Stimulated activated naive CD8-positive, alpha-beta T cell treated with anti-CD3 and anti-CD28 coated beads, Interleukin-15, amount 100 ng/mL, for 72 hours (primary cell): ENCODE data around the gene CCDC154.
A peak's percentile ranks its signal among the peaks of the same experiment; 100 is the strongest.

ENCODE experiments used
- ATAC-seq: fragments of 150-1000 bp; cut with Tn5 transposase; 2 replicates; pipeline ENCODE4 v1.10.0; 2021; ENCODE audit warnings: mild to moderate bottlenecking, moderate library complexity
- DNase-seq, 2 donors: peaks; one replicate each; pipeline ENCODE4 v3.0.0; 2021 to 2022
- H3K27ac Mint-ChIP-seq, 2 donors: one replicate each; pipeline ENCODE4 v1.8.0; 2022; ENCODE audit warnings: mild to moderate bottlenecking in 2 of 2, mixed read lengths in 2 of 2, moderate library complexity in 2 of 2
- H3K27me3 Mint-ChIP-seq: one replicate; pipeline ENCODE4 v1.8.0; 2022; ENCODE audit warnings: mixed read lengths
- H3K4me1 Mint-ChIP-seq: one replicate; pipeline ENCODE4 v1.8.0; 2022; ENCODE audit warnings: mild to moderate bottlenecking, mixed read lengths
- H3K4me3 Mint-ChIP-seq, 2 donors: one replicate each; pipeline ENCODE4 v1.8.0; 2022; ENCODE audit warnings: mild to moderate bottlenecking in 2 of 2, mixed read lengths in 2 of 2, moderate library complexity in 1 of 2
- H3K9me3 Mint-ChIP-seq, 2 donors: one replicate each; pipeline ENCODE4 v1.8.0; 2022; ENCODE audit warnings: mixed read lengths in 2 of 2

The CCDC154 gene

GRCh38 chr16:1427473-1428461, 16.6 kb downstream of the CCDC154 start:
- Mint-ChIP-seq H3K9me3 (no peaks in the 10 kb centered on the region), H3K27ac (peak overlapping the region; percentile 46 to 67), H3K4me1 (peaks cover 32% of the 10 kb centered on the region), H3K27me3 (peaks cover 8% of the 10 kb centered on the region), H3K4me3 (peak overlapping the region in 1 of 2 donors; percentile 33)
- no peak for DNase-seq
- ATAC-seq, result no peak

GRCh38 chr16:1426734-1427471, 17.5 kb downstream of the CCDC154 start:
- DNase-seq (no peak), ATAC-seq (no peak)
- Mint-ChIP-seq H3K4me3 (no peak overlapping the region), H3K27ac (peak overlapping the region in 1 of 2 donors; percentile 59), H3K9me3 (no peaks in the 10 kb centered on the region), H3K27me3 (peaks cover 8% of the 10 kb centered on the region), H3K4me1 (peaks cover 32% of the 10 kb centered on the region)

GRCh38 chr16:1425616-1426370, 18.6 kb downstream of the CCDC154 start:
- ATAC-seq (no peak), DNase-seq (no peak)
- H3K4me1 Mint-ChIP-seq, result peaks cover 41% of the 10 kb centered on the region
- no peak overlapping the region for H3K4me3 Mint-ChIP-seq
- peak overlapping the region in 1 of 2 donors; percentile 72 for H3K27ac Mint-ChIP-seq
- no peaks in the 10 kb centered on the region for H3K9me3 Mint-ChIP-seq
- peaks cover 8% of the 10 kb centered on the region for H3K27me3 Mint-ChIP-seq

GRCh38 chr16:1424028-1424427, 20.3 kb downstream of the CCDC154 start:
- Mint-ChIP-seq H3K27ac (no peak overlapping the region), H3K4me3 (no peak overlapping the region), H3K4me1 (peaks cover 42% of the 10 kb centered on the region), H3K9me3 (no peaks in the 10 kb centered on the region), H3K27me3 (no peaks in the 10 kb centered on the region)
- DNase-seq, result no peak
- no peak for ATAC-seq

GRCh38 chr16:1422076-1422475, 22.3 kb downstream of the CCDC154 start:
- Mint-ChIP-seq H3K27ac (peak overlapping the region; percentile 97 to 100), H3K4me3 (peak overlapping the region in 1 of 2 donors; percentile 91), H3K4me1 (peaks cover 57% of the 10 kb centered on the region), H3K27me3 (no peaks in the 10 kb centered on the region), H3K9me3 (no peaks in the 10 kb centered on the region)
- DNase-seq, result no peak
- ATAC-seq, result no peak

GRCh38 chr16:1420111-1420539, 24.2 kb downstream of the CCDC154 start:
- Mint-ChIP-seq H3K9me3 (no peaks in the 10 kb centered on the region), H3K27ac (peak overlapping the region in 1 of 2 donors; percentile 100), H3K27me3 (no peaks in the 10 kb centered on the region), H3K4me3 (peak overlapping the region; percentile 91 to 97), H3K4me1 (peaks cover 65% of the 10 kb centered on the region)
- no peak for ATAC-seq
- no peak for DNase-seq

- DNase-seq, result no peak
- Mint-ChIP-seq H3K9me3 (no peaks in the 10 kb centered on the region), H3K4me3 (no peak overlapping the region), H3K27ac (no peak overlapping the region), H3K4me1 (peaks cover 54% of the 10 kb centered on the region), H3K27me3 (no peaks in the 10 kb centered on the region)
- ATAC-seq, result no peak
Measured at GRCh38 chr16:1416521-1416941, 27.8 kb downstream of the CCDC154 start.

GRCh38 chr16:1414532-1415260, 29.7 kb downstream of the CCDC154 start, which contains the start of gene UNKL:
Gene UNKL (minus strand): TSS chr16:1414704. CDS start chr16:1414691, 13 bp downstream.
- ATAC-seq (peak; percentile 73), DNase-seq (peak; percentile 80 to 81)
- peaks cover 38% of the 10 kb centered on the region for H3K4me1 Mint-ChIP-seq
- H3K4me3 Mint-ChIP-seq, result peak within 1 kb of the TSS; percentile 89 to 92
- no peaks in the 10 kb centered on the region for H3K9me3 Mint-ChIP-seq
- H3K27ac Mint-ChIP-seq, result peak within 1 kb of the TSS; percentile 88 to 97
- H3K27me3 Mint-ChIP-seq, result no peaks in the 10 kb centered on the region

- DNase-seq, result peak; percentile 83 to 84
- ATAC-seq, result peak; percentile 87
- Mint-ChIP-seq H3K4me3 (peak overlapping the region; percentile 89 to 92), H3K9me3 (no peaks in the 10 kb centered on the region), H3K4me1 (peaks cover 36% of the 10 kb centered on the region), H3K27me3 (no peaks in the 10 kb centered on the region), H3K27ac (peak overlapping the region; percentile 88 to 97)
Measured at GRCh38 chr16:1413684-1414531, 30.4 kb downstream of the CCDC154 start.

- Mint-ChIP-seq H3K27me3 (no peaks in the 10 kb centered on the region), H3K4me1 (peaks cover 36% of the 10 kb centered on the region), H3K4me3 (peak overlapping the region in 1 of 2 donors; percentile 39), H3K9me3 (no peaks in the 10 kb centered on the region), H3K27ac (no peak overlapping the region)
- DNase-seq (no peak), ATAC-seq (no peak)
Measured at GRCh38 chr16:1412847-1413246, 31.5 kb downstream of the CCDC154 start.

- Mint-ChIP-seq H3K4me1 (peaks cover 40% of the 10 kb centered on the region), H3K27me3 (no peaks in the 10 kb centered on the region), H3K9me3 (no peaks in the 10 kb centered on the region), H3K4me3 (peak overlapping the region; percentile 86 to 95), H3K27ac (peak overlapping the region in 1 of 2 donors; percentile 86)
- ATAC-seq, result peak; percentile 90
- peak; percentile 90 for DNase-seq
Measured at GRCh38 chr16:1408171-1408837, 36.1 kb downstream of the CCDC154 start.

GRCh38 chr16:1407753-1408152, 36.6 kb downstream of the CCDC154 start:
- peak overlapping the region in 1 of 2 donors; percentile 19 for H3K27ac Mint-ChIP-seq
- no peak for ATAC-seq
- no peaks in the 10 kb centered on the region for H3K27me3 Mint-ChIP-seq
- H3K4me3 Mint-ChIP-seq, result peak overlapping the region; percentile 86 to 95
- no peaks in the 10 kb centered on the region for H3K9me3 Mint-ChIP-seq
- no peak for DNase-seq
- H3K4me1 Mint-ChIP-seq, result peaks cover 40% of the 10 kb centered on the region

GRCh38 chr16:1403733-1404132, 40.6 kb downstream of the CCDC154 start:
- DNase-seq (no peak), ATAC-seq (no peak)
- no peaks in the 10 kb centered on the region for H3K9me3 Mint-ChIP-seq
- H3K4me1 Mint-ChIP-seq, result peaks cover 29% of the 10 kb centered on the region
- no peak overlapping the region for H3K4me3 Mint-ChIP-seq
- H3K27ac Mint-ChIP-seq, result no peak overlapping the region
- no peaks in the 10 kb centered on the region for H3K27me3 Mint-ChIP-seq
